ENCODE data around the gene SHISA9. TPM values are rescaled to one million over a fixed set of nuclear protein-coding genes. Genes with fewer than 3 reads are reported as not detected.

Gene SHISA9
- total and polyA plus RNA-seq, 12 donors = 0.04 to 4.8 (median 0.35) TPM

DNA sequence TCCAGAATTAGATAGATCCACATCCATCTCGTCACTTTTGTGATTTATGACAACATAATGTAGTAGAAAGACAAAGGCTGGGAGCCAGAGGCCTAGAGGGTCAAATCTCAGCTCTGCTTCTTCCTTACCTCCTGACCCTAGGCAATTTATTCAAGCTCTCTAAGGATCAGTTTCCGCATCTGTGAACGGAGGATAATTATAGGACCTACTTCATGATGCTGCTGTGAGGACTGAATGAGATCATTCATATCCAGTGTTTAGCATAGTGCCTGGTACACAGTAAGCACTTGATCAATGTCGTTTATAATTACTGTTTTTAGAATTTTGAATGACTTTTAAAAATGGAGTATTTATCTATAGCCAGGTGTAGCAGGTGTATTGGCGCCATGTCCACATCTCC, 128.4 kb downstream of the SHISA9 start:
- H3K27me3 ChIP-seq = no peaks in the 10 kb centered on the region
- intact Hi-C loops (cut with DNase I) = no loop called here
- no peaks in the 10 kb centered on the region for H3K9me3 ChIP-seq (replicated peaks in 1 of 3)
- H3K36me3 ChIP-seq (replicated peaks in 1 of 2) = no peaks in the 10 kb centered on the region
- no peak overlapping the region for H3K27ac ChIP-seq
- no peak overlapping the region for H3K4me3 ChIP-seq
- no peak for TF ChIP-seq POLR2A (IDR thresholded peaks at IDR 0.05)
- TF ChIP-seq, protein P1, sequence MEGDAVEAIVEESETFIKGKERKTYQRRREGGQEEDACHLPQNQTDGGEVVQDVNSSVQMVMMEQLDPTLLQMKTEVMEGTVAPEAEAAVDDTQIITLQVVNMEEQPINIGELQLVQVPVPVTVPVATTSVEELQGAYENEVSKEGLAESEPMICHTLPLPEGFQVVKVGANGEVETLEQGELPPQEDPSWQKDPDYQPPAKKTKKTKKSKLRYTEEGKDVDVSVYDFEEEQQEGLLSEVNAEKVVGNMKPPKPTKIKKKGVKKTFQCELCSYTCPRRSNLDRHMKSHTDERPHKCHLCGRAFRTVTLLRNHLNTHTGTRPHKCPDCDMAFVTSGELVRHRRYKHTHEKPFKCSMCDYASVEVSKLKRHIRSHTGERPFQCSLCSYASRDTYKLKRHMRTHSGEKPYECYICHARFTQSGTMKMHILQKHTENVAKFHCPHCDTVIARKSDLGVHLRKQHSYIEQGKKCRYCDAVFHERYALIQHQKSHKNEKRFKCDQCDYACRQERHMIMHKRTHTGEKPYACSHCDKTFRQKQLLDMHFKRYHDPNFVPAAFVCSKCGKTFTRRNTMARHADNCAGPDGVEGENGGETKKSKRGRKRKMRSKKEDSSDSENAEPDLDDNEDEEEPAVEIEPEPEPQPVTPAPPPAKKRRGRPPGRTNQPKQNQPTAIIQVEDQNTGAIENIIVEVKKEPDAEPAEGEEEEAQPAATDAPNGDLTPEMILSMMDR (IDR thresholded peaks at IDR 0.05) = no peak
- 33 to 46% (median 36%) methylated on average over 5 of the region's 5 CpGs for WGBS, 4 donors
- no peak for DNase-seq
- no peaks in the 10 kb centered on the region for H3K4me1 ChIP-seq (replicated peaks in 1 of 2)

DNA sequence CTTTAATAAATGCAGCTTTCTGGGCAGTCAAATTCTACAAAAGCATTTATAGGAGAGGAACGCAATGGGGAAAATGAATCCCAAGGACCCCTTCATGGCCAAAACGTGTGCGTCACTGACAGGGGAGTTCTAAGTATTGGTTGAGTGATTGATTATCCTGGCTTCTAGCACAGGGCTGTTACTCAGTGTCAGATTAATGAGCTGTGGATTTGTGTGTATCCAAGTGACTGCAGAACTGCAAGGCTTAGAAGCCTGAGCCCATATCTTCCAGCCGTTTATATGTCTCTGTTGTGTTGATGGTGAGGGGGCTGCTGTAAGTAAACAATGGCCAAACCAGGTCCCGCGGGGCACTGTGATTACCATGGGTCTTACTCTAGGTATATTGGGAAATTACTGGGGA, 129.4 kb downstream of the SHISA9 start:
- TF ChIP-seq, protein P1 (IDR thresholded peaks at IDR 0.05) = no peak
- no peak for TF ChIP-seq POLR2A (IDR thresholded peaks at IDR 0.05)
- intact Hi-C loops (cut with DNase I) = no loop called here
- DNase-seq = no peak
- 29 to 52% (median 31%) methylated on average over 5 to 6 of the region's 6 CpGs for WGBS, 4 donors
- Histone ChIP-seq H3K4me1 (replicated peaks in 1 of 2) (no peaks in the 10 kb centered on the region), H3K27ac (no peak overlapping the region), H3K9me3 (replicated peaks in 1 of 3) (no peaks in the 10 kb centered on the region), H3K4me3 (no peak overlapping the region), H3K27me3 (no peaks in the 10 kb centered on the region), H3K36me3 (replicated peaks in 1 of 2) (no peaks in the 10 kb centered on the region)

DNA sequence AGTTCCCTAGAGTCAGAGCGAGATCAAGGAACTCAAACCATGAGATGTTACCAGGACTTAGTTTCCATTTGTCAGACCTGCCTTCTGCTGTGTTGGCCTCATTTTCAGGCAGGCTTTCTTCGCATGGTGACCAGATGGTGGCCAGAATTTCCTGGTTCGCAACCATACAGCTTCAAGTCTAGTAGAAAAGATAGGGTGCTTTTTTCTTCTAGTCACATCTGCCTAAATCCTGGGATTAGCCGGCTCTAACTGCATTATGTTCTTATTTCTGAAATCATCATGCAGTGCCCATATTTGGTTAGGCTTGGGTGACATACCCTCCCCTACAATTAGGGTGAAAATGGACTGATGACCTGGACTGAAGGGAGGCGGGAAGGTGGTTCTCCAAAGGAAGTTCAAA, 131.5 kb downstream of the SHISA9 start:
- TF ChIP-seq, protein P1 (IDR thresholded peaks at IDR 0.05) = no peak
- TF ChIP-seq POLR2A (IDR thresholded peaks at IDR 0.05) = no peak
- Histone ChIP-seq H3K27ac (no peak overlapping the region), H3K4me1 (replicated peaks in 1 of 2) (no peaks in the 10 kb centered on the region), H3K36me3 (replicated peaks in 1 of 2) (no peaks in the 10 kb centered on the region), H3K4me3 (no peak overlapping the region), H3K27me3 (no peaks in the 10 kb centered on the region), H3K9me3 (replicated peaks in 1 of 3) (no peaks in the 10 kb centered on the region)
- no peak for DNase-seq
- WGBS, 4 donors = 80 to 89% (median 85%) methylated on average over 5 of the region's 5 CpGs
- intact Hi-C loops (cut with DNase I) = no loop called here

DNA sequence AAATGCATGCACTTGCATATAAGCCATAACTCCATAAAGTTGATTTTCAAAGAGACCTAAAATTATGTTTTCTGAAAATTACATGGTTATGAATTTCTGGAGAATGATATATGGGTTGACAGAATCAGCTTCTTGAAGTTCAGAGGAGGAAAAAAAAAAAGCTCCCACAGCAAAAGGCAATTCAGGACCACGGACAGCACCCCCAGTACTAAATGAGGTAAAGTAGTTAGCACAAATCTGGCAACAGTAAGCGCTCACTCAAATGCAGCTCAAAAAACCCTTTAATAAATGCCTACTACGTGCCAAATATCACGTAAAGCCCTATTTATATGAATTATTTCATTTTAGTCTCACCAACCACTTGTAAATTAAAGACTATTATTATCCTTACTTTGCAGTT, 135.2 kb downstream of the SHISA9 start:
- WGBS, 4 donors = 6 to 14% (median 8%) methylated on average over 4 of the region's 4 CpGs
- TF ChIP-seq, protein P1 (IDR thresholded peaks at IDR 0.05) = no peak
- TF ChIP-seq POLR2A (IDR thresholded peaks at IDR 0.05) = no peak
- Histone ChIP-seq H3K27ac (no peak overlapping the region), H3K4me3 (no peak overlapping the region), H3K36me3 (replicated peaks in 1 of 2) (no peaks in the 10 kb centered on the region), H3K9me3 (replicated peaks in 1 of 3) (no peaks in the 10 kb centered on the region), H3K27me3 (no peaks in the 10 kb centered on the region), H3K4me1 (replicated peaks in 1 of 2) (no peaks in the 10 kb centered on the region)
- peak in 5 of 7 donors; percentile 21 to 64 (median 40) for DNase-seq
- intact Hi-C loops (cut with DNase I) = no loop called here
